H1 (cell line): Measurements from ENCODE around the gene SGMS1.

Experiments used
- BCL11A ChIP-seq, 2 experiments: IDR thresholded peaks; one replicate each; pipeline ENCODE4 v1.6.1; 2011; ENCODE audit warnings: low read depth in 2 of 2, low read length in 2 of 2, mild to moderate bottlenecking in 2 of 2
- BRCA1 ChIP-seq: IDR thresholded peaks from 2 replicates; pipeline ENCODE4 v1.6.1; 2012; ENCODE audit warnings: low read depth, low read length, improper control_type of control experiment
- GABPA ChIP-seq: IDR thresholded peaks from 2 replicates; pipeline ENCODE4 v1.6.1; 2011; ENCODE audit warnings: mild to moderate bottlenecking, low read length, moderate library complexity, borderline replicate concordance; ENCODE audit not compliant: insufficient read depth
- SP4 ChIP-seq: IDR thresholded peaks from 2 replicates; pipeline ENCODE4 v1.6.1; 2012; ENCODE audit warnings: low read length, inconsistent platforms
- TBP ChIP-seq: IDR thresholded peaks from 2 replicates; pipeline ENCODE4 v1.6.1; 2011; ENCODE audit warnings: low read depth, low read length, improper control_type of control experiment
- TF ChIP-seq, protein P1 (sequence below), 3 experiments: IDR thresholded peaks; 1 replicate in 2 of 3; 2 replicates in 1 of 3; pipeline versions ENCODE4 v1.5.1 to v1.6.1; 2011; ENCODE audit warnings: low read length in 3 of 3, mild to moderate bottlenecking in 3 of 3, inconsistent platforms in 2 of 3, low read depth in 1 of 3, moderate library complexity in 1 of 3; ENCODE audit not compliant: insufficient read depth in 1 of 3; ENCODE audit errors: control extremely low read depth in 1 of 3
- TF ChIP-seq, protein P2 (sequence below): IDR thresholded peaks from 2 replicates; pipeline ENCODE4 v1.6.1; 2012; ENCODE audit warnings: inconsistent platforms

DNA sequence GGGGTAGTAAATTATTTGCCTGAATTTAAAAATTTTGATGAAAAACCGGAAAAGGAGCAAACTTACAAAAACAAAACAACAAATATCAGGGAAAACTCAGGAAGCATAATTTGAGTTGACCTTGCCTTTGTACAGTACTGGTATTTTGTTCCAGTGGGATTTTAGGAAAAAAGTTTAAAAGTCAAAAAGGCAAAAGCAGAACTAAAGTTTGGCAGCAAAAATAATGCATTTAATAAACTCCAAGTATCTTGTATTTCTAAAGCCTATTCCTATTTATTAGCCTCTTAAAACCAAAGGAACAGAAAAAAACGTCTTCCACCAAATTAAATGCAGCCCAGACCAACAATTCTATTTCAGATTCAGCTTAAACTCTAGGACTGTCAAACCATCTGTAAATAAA, 281.8 kb downstream of the SGMS1 start:
- TF ChIP-seq, protein P1, sequence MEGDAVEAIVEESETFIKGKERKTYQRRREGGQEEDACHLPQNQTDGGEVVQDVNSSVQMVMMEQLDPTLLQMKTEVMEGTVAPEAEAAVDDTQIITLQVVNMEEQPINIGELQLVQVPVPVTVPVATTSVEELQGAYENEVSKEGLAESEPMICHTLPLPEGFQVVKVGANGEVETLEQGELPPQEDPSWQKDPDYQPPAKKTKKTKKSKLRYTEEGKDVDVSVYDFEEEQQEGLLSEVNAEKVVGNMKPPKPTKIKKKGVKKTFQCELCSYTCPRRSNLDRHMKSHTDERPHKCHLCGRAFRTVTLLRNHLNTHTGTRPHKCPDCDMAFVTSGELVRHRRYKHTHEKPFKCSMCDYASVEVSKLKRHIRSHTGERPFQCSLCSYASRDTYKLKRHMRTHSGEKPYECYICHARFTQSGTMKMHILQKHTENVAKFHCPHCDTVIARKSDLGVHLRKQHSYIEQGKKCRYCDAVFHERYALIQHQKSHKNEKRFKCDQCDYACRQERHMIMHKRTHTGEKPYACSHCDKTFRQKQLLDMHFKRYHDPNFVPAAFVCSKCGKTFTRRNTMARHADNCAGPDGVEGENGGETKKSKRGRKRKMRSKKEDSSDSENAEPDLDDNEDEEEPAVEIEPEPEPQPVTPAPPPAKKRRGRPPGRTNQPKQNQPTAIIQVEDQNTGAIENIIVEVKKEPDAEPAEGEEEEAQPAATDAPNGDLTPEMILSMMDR (IDR thresholded peaks at IDR 0.05; ENCODE audit: control extremely low read depth in 1 of 3, insufficient read depth in 1 of 3, low read depth in 1 of 3, low read length in 3 of 3), result no peak
- TF ChIP-seq TBP, result no peak
- no peak for TF ChIP-seq GABPA
- TF ChIP-seq, protein P2, sequence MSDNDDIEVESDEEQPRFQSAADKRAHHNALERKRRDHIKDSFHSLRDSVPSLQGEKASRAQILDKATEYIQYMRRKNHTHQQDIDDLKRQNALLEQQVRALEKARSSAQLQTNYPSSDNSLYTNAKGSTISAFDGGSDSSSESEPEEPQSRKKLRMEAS, result no peak
- no peak for TF ChIP-seq BRCA1
- TF ChIP-seq SP4, result no peak
- TF ChIP-seq BCL11A (IDR thresholded peaks at IDR 0.05; ENCODE audit: low read depth in 2 of 2, low read length in 2 of 2), result no peak
